Stimulated activated CD8-positive, alpha-beta memory T cell treated with anti-CD3 and anti-CD28 coated beads, Interleukin-4, amount 100 ng/mL, for 1 hour (primary cell): Measurements from ENCODE around the gene ANKRD13C.

ENCODE experiments used
- DNase-seq, 2 donors: peaks; one replicate each; pipeline ENCODE4 v3.0.0-alpha.2; 2020; ENCODE audit warnings: low read depth in 2 of 2, low spot score in 1 of 2

ANKRD13C gene

GRCh38 chr1:70299472-70299871, 55.0 kb downstream of the ANKRD13C start:
- no peak for DNase-seq

GRCh38 chr1:70295749-70296148, 58.8 kb downstream of the ANKRD13C start:
- DNase-seq = no peak

GRCh38 chr1:70293186-70293843, 61.2 kb downstream of the ANKRD13C start:
- no peak for DNase-seq

DNA sequence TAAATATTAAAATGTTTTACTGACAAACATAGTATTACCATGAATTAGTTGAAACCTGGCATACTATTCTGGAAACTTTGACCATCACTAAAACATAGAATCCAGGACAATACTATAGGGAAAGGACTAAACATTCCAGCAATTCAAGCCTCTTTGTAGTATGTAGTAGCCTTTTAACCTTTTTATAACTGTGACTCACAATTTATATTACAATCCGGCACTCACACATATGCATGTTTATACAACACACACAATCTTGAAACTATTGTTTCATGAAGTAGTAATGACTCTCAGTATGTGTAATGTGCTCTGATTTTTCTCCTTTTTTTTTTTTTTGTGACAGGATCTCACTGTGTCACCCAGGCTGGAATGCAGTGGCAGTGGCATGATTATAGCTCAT, 64.3 kb downstream of the ANKRD13C start:
- no peak for DNase-seq

DNA sequence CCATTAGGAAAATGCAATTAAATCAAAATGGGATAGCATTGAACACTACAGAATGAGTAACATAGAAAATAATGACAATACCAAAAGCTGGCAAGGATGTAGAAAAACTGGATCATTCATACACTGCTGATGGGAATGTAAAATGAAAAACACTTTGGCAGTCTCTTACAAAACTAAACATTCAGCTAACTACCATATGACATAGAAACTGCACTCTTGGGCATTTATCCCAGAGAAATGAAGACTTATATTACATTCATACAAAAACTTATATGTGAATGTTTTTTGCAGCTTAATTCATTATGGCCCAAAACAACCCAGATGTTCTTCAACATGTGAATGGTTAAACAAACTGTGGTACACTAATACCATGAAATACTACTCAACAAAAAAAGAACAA, 66.4 kb downstream of the ANKRD13C start:
- DNase-seq = no peak

DNA sequence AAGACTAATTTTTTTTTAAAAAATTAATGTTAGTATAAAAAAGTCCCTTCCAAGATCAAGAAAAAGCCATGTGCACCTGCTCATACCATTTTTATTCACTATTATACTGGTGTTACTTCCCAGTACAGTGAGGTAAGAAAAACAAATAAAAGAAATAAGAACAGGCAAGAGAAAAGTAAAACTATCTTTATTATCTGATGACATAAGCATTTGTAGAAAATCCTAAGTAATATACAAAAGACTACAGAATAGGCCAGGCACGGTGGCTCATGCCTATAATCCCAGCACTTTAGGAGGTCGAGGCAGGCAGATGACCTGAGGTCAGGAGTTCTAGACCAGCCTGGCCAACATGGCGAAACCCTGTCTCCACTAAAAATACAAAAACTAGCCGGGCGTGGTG, 68.1 kb downstream of the ANKRD13C start:
- DNase-seq = no peak

- no peak for DNase-seq
Measured at GRCh38 chr1:70284366-70284765, 70.2 kb downstream of the ANKRD13C start.

DNA sequence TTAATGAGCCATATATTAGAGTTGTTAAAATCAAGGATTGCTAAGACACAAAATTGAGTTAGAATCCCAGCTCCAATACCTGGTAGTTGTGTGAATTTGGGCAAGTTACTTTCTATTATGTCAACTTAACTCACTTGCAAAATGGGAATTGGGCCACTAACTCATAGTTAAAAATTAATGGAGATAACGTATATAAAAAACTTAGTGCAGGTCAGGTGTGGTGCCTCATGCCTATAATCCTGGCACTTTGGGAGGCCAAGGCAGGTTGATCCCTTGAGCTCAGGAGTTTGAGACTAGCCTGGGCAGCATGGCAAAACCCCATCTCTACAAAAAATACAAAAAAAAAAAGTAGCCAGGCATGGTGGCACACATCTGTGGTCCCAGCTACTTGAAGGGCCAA, 75.8 kb downstream of the ANKRD13C start:
- no peak for DNase-seq

DNA sequence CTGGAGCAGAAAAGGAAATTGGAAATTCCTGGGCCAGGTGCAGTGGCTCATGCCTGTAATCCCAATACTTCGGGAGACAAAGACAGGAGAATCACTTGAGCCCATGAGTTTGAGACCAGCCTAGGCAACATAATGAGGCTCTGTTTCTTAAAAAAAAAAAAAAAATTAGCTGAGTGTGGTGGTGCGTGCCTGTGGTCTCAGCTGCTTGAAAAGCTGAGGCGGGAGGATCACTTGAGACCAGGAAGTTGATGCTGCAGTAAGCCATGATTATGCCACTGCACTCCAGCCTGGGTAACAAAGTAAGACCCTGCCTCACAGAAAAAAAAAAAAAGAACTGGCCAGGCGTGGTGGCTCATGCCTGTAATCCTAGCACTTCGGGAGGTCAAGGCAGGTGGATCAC, 76.6 kb downstream of the ANKRD13C start:
- no peak for DNase-seq

GRCh38 chr1:70265946-70266345, 88.6 kb downstream of the ANKRD13C start:
- no peak for DNase-seq

DNA sequence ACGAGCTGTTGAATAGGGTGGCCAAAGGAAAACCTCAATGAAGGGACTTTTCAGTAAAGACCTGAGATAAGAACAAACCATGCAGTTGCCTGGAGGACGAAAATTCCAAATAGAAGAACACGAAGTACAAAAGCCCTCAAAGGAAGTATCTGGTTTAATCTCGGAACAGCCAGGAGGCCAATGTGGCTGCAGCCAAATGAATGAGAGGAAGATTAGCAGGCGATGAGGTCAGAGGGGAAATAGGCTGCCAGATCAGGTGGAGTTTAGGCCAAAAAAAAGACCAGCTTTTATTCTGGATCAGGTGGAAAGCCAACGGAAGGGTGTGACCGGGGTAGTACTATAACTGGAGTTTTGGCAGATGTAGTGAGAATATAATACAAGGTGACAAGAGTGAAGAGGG, 89.7 kb downstream of the ANKRD13C start:
- DNase-seq = no peak

- no peak for DNase-seq
Measured at GRCh38 chr1:70256664-70257063, 97.9 kb downstream of the ANKRD13C start.

GRCh38 chr1:70248729-70249128, 105.8 kb downstream of the ANKRD13C start:
- no peak for DNase-seq

GRCh38 chr1:70247768-70248167, 106.8 kb downstream of the ANKRD13C start:
- DNase-seq = no peak

DNA sequence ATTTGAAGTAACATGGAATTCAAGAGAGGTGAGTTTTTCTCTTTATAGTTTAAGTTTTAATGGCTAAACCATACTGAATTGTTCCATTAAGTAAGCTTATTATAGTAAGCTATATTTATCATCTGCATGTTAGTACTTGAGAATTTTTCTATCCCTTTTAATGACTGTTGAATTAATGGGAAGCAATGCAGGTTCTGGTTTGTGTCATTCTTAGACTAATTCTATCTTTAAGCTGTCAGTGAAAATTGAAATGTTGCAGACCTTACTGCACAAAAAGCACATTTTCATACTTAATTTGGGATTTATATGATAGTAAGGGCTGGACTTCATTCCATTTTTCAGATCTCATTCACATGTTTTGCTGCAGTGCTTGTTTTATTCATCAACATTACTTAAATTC, 107.4 kb downstream of the ANKRD13C start:
- no peak for DNase-seq

DNA sequence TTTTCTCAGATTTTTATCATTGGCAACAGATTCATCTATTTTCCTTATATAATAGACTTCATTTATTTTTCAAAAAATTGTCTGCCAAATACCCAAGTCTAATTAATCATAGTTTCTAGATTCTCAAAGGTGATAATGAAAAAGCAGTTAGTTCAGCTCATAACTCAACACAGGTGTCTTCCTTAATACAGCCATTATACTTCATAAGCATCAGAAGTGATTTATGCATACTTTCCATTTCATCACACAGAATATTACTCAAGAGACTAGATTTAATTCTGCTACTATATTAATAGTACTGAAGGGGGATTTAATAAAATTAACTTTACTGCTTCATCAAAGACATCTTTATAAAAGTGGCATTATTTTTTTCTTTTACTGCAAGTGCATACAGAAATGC, 114.6 kb downstream of the ANKRD13C start:
- DNase-seq = no peak

- no peak for DNase-seq
Measured at GRCh38 chr1:70234733-70235132, 119.8 kb downstream of the ANKRD13C start.

DNA sequence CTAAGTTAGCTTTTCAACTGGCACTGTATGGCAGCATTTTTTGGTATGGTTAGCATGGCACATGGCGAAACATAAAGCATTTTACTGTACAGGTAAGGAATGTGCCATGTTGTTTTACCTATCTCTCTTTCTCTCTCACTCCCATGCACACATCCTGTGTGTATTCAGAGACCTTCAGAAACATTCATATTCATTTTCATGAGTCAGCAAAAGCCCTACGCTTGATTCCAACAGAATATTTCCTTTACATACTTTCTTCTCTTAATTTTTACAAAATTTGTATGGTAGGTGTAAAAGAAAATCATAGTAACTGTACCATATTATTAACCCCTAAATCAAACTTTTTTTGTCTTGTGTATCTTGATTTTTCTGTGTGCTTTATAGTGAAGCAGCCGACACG, 123.0 kb downstream of the ANKRD13C start:
- DNase-seq = no peak

DNA sequence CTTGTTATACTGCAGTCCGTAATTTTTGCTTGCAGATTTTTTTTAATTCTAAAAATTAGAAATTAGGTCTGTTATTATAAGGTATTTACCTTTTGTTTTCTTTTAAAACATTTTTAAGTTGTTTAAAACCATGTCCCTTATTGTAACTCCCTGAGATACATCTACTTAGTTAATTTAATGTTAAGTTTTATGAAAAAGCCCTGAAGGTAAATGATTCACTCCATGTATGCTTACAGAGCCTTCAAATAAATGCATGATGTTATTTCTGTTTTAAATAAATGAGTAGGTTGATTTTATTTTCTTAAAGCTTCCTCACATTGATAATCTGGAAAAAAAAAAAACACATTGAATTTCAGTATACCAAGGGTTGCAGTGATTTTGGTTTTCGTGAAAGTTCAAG, 125.9 kb downstream of the ANKRD13C start:
- no peak for DNase-seq

- no peak for DNase-seq
Measured at GRCh38 chr1:70227439-70227838, 127.1 kb downstream of the ANKRD13C start.

GRCh38 chr1:70224954-70225353, 129.6 kb downstream of the ANKRD13C start:
- DNase-seq = no peak

GRCh38 chr1:70222716-70223235, 131.7 kb downstream of the ANKRD13C start:
- no peak for DNase-seq
